ENCODE measurements around the gene KLF9.

The KLF9 gene

DNA sequence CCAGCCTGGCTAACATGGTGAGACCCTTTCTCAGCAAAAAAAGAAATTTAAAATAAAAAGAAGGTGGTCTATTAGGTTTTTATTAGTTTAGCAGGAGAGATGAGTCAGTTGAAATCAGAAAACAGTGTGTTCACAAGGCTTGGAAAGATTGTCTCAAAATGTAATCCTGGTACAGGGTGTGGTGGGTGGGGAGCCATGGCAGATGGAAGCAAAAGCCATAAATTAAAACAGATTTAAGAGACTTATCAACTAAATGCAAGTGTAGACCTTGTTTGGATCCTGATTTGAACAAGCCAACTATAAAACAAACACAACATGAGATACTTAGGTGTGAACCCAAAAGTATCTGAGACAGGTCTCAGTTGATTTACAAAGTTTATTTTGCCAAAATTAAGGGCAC is 42.8 kb upstream of the KLF9 start:
- Histone ChIP-seq H2AFZ (ENCODE audit: low read depth, low read length, severe bottlenecking) (no peak overlapping the region), H3K9me2 (replicated peaks; ENCODE audit: insufficient read depth, low read length) (no peaks in the 10 kb centered on the region), H3K9me3 (ENCODE audit: insufficient read depth, low read length) (no peaks in the 10 kb centered on the region), H3K27ac (ENCODE audit: low read depth, low read length) (no peak overlapping the region), H3K79me2 (ENCODE audit: insufficient read depth, low read length) (no peaks in the 10 kb centered on the region), H3K4me2 (ENCODE audit: low read depth, low read length, poor library complexity, severe bottlenecking) (no peak overlapping the region), H3F3A (ENCODE audit: insufficient read depth) (no peaks in the 10 kb centered on the region), H3K4me3 (ENCODE audit: insufficient read depth, low read length, poor library complexity, severe bottlenecking) (no peak overlapping the region), H3K27me3 (ENCODE audit: low read length) (no peaks in the 10 kb centered on the region), H3K9ac (ENCODE audit: low read length) (no peak overlapping the region), H3K36me3 (ENCODE audit: low read length) (no peaks in the 10 kb centered on the region), H4K20me1 (ENCODE audit: low read depth, low read length) (no peaks in the 10 kb centered on the region)
- TF ChIP-seq, protein P1, sequence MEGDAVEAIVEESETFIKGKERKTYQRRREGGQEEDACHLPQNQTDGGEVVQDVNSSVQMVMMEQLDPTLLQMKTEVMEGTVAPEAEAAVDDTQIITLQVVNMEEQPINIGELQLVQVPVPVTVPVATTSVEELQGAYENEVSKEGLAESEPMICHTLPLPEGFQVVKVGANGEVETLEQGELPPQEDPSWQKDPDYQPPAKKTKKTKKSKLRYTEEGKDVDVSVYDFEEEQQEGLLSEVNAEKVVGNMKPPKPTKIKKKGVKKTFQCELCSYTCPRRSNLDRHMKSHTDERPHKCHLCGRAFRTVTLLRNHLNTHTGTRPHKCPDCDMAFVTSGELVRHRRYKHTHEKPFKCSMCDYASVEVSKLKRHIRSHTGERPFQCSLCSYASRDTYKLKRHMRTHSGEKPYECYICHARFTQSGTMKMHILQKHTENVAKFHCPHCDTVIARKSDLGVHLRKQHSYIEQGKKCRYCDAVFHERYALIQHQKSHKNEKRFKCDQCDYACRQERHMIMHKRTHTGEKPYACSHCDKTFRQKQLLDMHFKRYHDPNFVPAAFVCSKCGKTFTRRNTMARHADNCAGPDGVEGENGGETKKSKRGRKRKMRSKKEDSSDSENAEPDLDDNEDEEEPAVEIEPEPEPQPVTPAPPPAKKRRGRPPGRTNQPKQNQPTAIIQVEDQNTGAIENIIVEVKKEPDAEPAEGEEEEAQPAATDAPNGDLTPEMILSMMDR (IDR thresholded peaks at IDR 0.05; ENCODE audit: insufficient read depth, low read length, poor library complexity, severe bottlenecking) = no peak
- no peak for TF ChIP-seq EZH2phosphoT487 (conservative IDR thresholded peaks at IDR 0.05; ENCODE audit: low read length)

DNA sequence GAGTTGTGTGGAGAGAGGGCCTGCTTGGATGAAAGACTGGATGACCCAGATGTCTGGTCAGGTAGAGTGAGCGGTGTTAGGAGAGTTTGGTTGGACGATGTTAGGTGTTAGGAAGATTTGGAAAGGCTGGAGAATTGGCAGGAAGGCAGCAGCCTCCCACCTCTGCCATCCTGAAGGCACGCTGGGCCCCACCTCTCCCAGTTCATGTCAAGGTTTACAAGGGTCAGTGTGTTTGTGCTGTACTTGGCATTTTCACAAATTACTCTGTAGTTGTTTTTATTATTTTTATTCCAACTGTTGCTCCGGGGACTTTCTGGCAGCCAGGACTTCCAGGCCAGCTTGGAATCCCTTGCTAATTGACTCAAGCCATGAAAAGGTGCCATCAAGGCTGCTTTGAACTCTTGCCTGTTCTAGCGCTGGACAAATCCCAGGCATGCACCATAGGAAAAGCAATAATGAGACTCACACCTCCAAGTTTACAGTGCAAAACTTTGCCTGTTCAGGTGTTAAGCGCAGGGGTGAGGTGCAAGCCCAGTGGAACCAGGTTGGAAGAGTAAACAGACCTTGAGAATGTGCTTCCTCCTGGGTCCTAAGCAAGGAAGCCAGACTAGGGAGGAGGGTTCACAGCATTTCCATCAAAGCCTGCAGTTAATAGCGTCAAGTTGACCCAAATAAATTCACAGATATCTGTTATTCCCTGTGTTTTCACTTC is 41.7 kb upstream of the KLF9 start:
- Histone ChIP-seq H3K4me3 (ENCODE audit: insufficient read depth, low read length, poor library complexity, severe bottlenecking) (no peak overlapping the region), H3K9ac (ENCODE audit: low read length) (no peak overlapping the region), H3K27me3 (ENCODE audit: low read length) (no peaks in the 10 kb centered on the region), H3K4me2 (ENCODE audit: low read depth, low read length, poor library complexity, severe bottlenecking) (no peak overlapping the region), H3K27ac (ENCODE audit: low read depth, low read length) (no peak overlapping the region), H2AFZ (ENCODE audit: low read depth, low read length, severe bottlenecking) (no peak overlapping the region), H3K79me2 (ENCODE audit: insufficient read depth, low read length) (no peaks in the 10 kb centered on the region), H3K9me2 (replicated peaks; ENCODE audit: insufficient read depth, low read length) (no peaks in the 10 kb centered on the region), H3K9me3 (ENCODE audit: insufficient read depth, low read length) (no peaks in the 10 kb centered on the region), H3F3A (ENCODE audit: insufficient read depth) (no peaks in the 10 kb centered on the region), H4K20me1 (ENCODE audit: low read depth, low read length) (no peaks in the 10 kb centered on the region), H3K36me3 (ENCODE audit: low read length) (no peaks in the 10 kb centered on the region)
- TF ChIP-seq, protein P1 (IDR thresholded peaks at IDR 0.05; ENCODE audit: insufficient read depth, low read length, poor library complexity, severe bottlenecking) = no peak
- TF ChIP-seq EZH2phosphoT487 (conservative IDR thresholded peaks at IDR 0.05; ENCODE audit: low read length) = no peak

DNA sequence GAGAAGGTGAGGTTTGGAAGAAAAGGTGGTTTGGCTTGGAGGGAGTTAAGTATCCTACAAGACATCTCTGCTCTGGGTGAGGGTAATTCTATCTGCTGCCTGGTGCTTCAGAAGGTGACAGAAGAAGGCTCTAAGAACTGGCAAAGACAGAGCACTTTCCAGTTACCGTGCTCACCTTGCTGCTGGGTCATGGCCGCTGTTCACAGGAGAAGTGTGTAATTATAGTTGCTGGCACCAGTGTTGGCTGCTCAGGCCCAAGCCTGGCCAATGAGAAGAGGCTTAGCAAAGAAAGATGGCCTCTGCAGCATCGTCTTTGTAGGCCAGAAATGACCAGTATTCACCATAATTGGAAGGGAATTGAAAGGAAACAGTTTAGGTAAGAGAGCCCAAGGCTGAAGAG is 37.9 kb upstream of the KLF9 start:
- H3K9me2 ChIP-seq (replicated peaks; ENCODE audit: insufficient read depth, low read length) = no peaks in the 10 kb centered on the region
- no peak overlapping the region for H3K4me2 ChIP-seq (ENCODE audit: low read depth, low read length, poor library complexity, severe bottlenecking)
- H3K4me3 ChIP-seq (ENCODE audit: insufficient read depth, low read length, poor library complexity, severe bottlenecking) = no peak overlapping the region
- H3K9me3 ChIP-seq (ENCODE audit: insufficient read depth, low read length) = no peaks in the 10 kb centered on the region
- no peak overlapping the region for H3K9ac ChIP-seq (ENCODE audit: low read length)
- no peaks in the 10 kb centered on the region for H4K20me1 ChIP-seq (ENCODE audit: low read depth, low read length)
- H2AFZ ChIP-seq (ENCODE audit: low read depth, low read length, severe bottlenecking) = no peak overlapping the region
- no peaks in the 10 kb centered on the region for H3F3A ChIP-seq (ENCODE audit: insufficient read depth)
- H3K27ac ChIP-seq (ENCODE audit: low read depth, low read length) = no peak overlapping the region
- no peaks in the 10 kb centered on the region for H3K27me3 ChIP-seq (ENCODE audit: low read length)
- H3K36me3 ChIP-seq (ENCODE audit: low read length) = no peaks in the 10 kb centered on the region
- TF ChIP-seq EZH2phosphoT487 (conservative IDR thresholded peaks at IDR 0.05; ENCODE audit: low read length) = no peak
- TF ChIP-seq, protein P1 (IDR thresholded peaks at IDR 0.05; ENCODE audit: insufficient read depth, low read length, poor library complexity, severe bottlenecking) = no peak
- no peaks in the 10 kb centered on the region for H3K79me2 ChIP-seq (ENCODE audit: insufficient read depth, low read length)

Measured in SU-DHL-6 (cell line).